ENCODE results near the gene RPP25L.

The RPP25L gene

GRCh38 chr9:34623374-34624235, 11.7 kb upstream of the RPP25L start:
- H3K9ac ChIP-seq (ENCODE audit: low read depth, low read length), result no peak overlapping the region
- H3K4me3 ChIP-seq (ENCODE audit: low read depth, low read length), result peak overlapping the region; percentile 26
- no peaks in the 10 kb centered on the region for H3K4me1 ChIP-seq (ENCODE audit: control insufficient read depth, insufficient read depth, low read length)
- H3K27me3 ChIP-seq (ENCODE audit: control insufficient read depth, insufficient read depth, low read length), result peaks cover 65% of the 10 kb centered on the region
- H3K9me3 ChIP-seq (ENCODE audit: control insufficient read depth, insufficient read depth, low read length), result no peaks in the 10 kb centered on the region
- H3K36me3 ChIP-seq (ENCODE audit: control insufficient read depth, insufficient read depth, low read length), result no peaks in the 10 kb centered on the region

GRCh38 chr9:34620061-34620994, 8.4 kb upstream of the RPP25L start, which contains the start of gene DCTN3:
TSS of gene DCTN3 (minus strand) at chr9:34620495. CDS start at chr9:34620464, 31 bp downstream.
- no peaks in the 10 kb centered on the region for H3K9me3 ChIP-seq (ENCODE audit: control insufficient read depth, insufficient read depth, low read length)
- H3K4me1 ChIP-seq (ENCODE audit: control insufficient read depth, insufficient read depth, low read length), result no peaks in the 10 kb centered on the region
- H3K9ac ChIP-seq (ENCODE audit: low read depth, low read length), result peak within 1 kb of the TSS; percentile 38
- H3K36me3 ChIP-seq (ENCODE audit: control insufficient read depth, insufficient read depth, low read length), result no peaks in the 10 kb centered on the region
- peaks cover 32% of the 10 kb centered on the region for H3K27me3 ChIP-seq (ENCODE audit: control insufficient read depth, insufficient read depth, low read length)
- H3K4me3 ChIP-seq (ENCODE audit: low read depth, low read length), result peak within 1 kb of the TSS; percentile 76

DNA sequence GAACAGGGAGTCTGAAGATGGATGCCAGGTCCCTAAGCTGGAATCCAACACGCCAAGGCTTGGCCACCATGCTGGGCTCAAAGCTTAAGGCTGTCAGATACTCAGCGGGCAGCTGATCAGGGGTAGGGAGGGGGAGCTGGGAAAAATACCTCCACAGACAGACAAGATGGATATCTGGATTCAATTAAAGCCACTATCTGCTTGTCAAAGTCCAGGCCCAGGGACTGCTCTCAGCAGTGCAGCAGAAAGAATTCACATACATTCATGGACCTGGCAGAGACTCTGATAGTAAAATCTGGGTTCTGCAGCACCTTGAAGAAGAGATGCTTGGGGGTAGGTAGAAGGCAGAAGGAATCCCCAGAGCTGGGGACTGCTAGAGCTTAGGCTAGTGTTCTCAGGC, 3.2 kb upstream of the RPP25L start:
- H3K4me1 ChIP-seq (ENCODE audit: control insufficient read depth, insufficient read depth, low read length), result peaks cover 2% of the 10 kb centered on the region
- H3K36me3 ChIP-seq (ENCODE audit: control insufficient read depth, insufficient read depth, low read length), result no peaks in the 10 kb centered on the region
- no peak overlapping the region for H3K4me3 ChIP-seq (ENCODE audit: low read depth, low read length)
- no peaks in the 10 kb centered on the region for H3K9me3 ChIP-seq (ENCODE audit: control insufficient read depth, insufficient read depth, low read length)
- H3K9ac ChIP-seq (ENCODE audit: low read depth, low read length), result no peak overlapping the region
- H3K27me3 ChIP-seq (ENCODE audit: control insufficient read depth, insufficient read depth, low read length), result peaks cover 4% of the 10 kb centered on the region

- Histone ChIP-seq H3K27me3 (ENCODE audit: control insufficient read depth, insufficient read depth, low read length) (peaks cover 4% of the 10 kb centered on the region), H3K4me1 (ENCODE audit: control insufficient read depth, insufficient read depth, low read length) (peaks cover 2% of the 10 kb centered on the region), H3K9ac (ENCODE audit: low read depth, low read length) (no peak overlapping the region), H3K36me3 (ENCODE audit: control insufficient read depth, insufficient read depth, low read length) (no peaks in the 10 kb centered on the region), H3K9me3 (ENCODE audit: control insufficient read depth, insufficient read depth, low read length) (no peaks in the 10 kb centered on the region), H3K4me3 (ENCODE audit: low read depth, low read length) (peak overlapping the region; percentile 91)
These were observed 992 bp upstream of the RPP25L start for GRCh38 chr9:34612788-34613390.

- Histone ChIP-seq H3K36me3 (ENCODE audit: control insufficient read depth, insufficient read depth, low read length) (no peaks in the 10 kb centered on the region), H3K27me3 (ENCODE audit: control insufficient read depth, insufficient read depth, low read length) (peaks cover 4% of the 10 kb centered on the region), H3K9ac (ENCODE audit: low read depth, low read length) (peak overlapping the region; percentile 89), H3K9me3 (ENCODE audit: control insufficient read depth, insufficient read depth, low read length) (no peaks in the 10 kb centered on the region), H3K4me1 (ENCODE audit: control insufficient read depth, insufficient read depth, low read length) (peaks cover 2% of the 10 kb centered on the region), H3K4me3 (ENCODE audit: low read depth, low read length) (peak overlapping the region; percentile 91)
These were observed 566 bp downstream of the RPP25L start for GRCh38 chr9:34611251-34611810.

DNA sequence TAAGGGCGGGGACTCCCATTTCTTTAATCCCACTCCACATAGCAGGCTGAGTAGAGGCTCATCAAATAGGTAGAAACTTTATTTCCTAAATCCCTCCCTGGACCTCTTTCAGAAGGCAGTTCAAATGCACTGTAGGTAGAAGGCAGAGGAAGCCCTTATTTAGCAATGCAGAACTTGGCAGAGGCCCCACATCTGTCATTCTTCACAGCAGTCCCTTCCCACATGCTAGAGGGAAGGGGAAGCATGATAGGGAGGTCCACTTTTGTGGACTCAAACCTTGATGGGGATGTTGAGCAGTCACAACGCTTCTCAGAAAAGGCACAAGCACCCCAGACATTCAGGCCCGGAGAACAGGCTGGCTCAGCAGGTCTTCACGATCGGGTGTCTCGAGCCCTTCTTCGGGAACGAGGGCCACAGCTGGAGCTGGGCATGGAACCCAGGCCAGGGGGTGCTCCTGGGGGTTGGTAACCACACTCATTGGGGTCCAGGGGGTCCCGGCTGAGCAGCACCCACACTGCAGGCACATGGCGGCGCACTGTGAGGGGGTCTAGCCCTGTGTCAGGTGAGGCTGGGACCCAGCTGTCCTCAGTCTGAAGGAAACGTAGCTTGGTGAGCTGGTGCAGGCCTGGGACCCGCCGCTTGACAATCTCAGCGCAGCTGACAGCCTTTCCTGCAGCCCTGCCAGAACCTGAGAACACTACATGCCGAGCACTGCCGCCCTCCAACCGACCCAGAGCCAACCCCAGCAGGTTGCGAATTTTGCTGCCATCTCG, 1.3 kb downstream of the RPP25L start:
- peak overlapping the region; percentile 91 for H3K4me3 ChIP-seq (ENCODE audit: low read depth, low read length)
- no peaks in the 10 kb centered on the region for H3K36me3 ChIP-seq (ENCODE audit: control insufficient read depth, insufficient read depth, low read length)
- H3K27me3 ChIP-seq (ENCODE audit: control insufficient read depth, insufficient read depth, low read length), result peaks cover 11% of the 10 kb centered on the region
- no peak overlapping the region for H3K9ac ChIP-seq (ENCODE audit: low read depth, low read length)
- H3K9me3 ChIP-seq (ENCODE audit: control insufficient read depth, insufficient read depth, low read length), result no peaks in the 10 kb centered on the region
- peaks cover 2% of the 10 kb centered on the region for H3K4me1 ChIP-seq (ENCODE audit: control insufficient read depth, insufficient read depth, low read length)

DNA sequence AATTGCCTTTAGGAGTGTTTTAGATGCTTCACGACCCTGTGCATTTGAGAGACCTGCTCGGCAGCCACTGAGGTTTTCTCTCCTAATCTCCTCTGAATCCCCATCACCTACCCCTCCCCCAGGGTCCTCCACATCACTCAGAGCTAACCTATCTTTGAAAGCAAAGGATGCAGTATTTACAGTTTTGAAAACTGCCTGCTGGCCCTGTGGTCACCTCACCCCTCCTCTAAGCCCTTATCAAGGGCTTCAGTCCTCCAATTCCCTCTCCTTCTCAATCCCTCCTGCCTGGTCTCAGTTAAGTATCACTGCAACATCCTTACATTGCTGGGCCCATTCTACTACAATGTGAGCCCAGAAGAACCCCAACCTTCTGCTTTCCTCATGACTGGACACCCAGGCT, 4.6 kb downstream of the RPP25L start:
- Histone ChIP-seq H3K36me3 (ENCODE audit: control insufficient read depth, insufficient read depth, low read length) (no peaks in the 10 kb centered on the region), H3K4me1 (ENCODE audit: control insufficient read depth, insufficient read depth, low read length) (peaks cover 2% of the 10 kb centered on the region), H3K9ac (ENCODE audit: low read depth, low read length) (no peak overlapping the region), H3K9me3 (ENCODE audit: control insufficient read depth, insufficient read depth, low read length) (no peaks in the 10 kb centered on the region), H3K27me3 (ENCODE audit: control insufficient read depth, insufficient read depth, low read length) (peaks cover 7% of the 10 kb centered on the region), H3K4me3 (ENCODE audit: low read depth, low read length) (no peak overlapping the region)

DNA sequence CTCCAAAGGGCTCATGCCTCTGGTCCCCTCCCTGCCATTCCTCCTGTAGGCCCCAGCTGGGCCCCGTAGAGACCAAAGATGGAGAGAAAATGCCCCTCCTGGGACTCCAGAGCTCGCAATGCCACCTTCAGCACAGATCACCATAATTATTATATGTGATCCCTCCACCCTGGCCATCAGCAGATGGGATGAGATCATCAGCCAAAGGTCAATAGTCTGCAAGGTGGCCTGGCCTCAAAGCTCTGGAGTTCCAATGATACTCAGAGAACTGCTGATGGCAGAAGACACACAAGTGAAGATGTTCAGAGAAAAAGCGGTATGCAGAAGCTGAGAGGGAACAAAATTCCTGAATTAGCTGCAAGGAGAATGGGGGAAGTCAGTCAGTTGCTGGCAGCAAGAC, 5.0 kb downstream of the RPP25L start:
- Histone ChIP-seq H3K4me3 (ENCODE audit: low read depth, low read length) (no peak overlapping the region), H3K36me3 (ENCODE audit: control insufficient read depth, insufficient read depth, low read length) (no peaks in the 10 kb centered on the region)

GRCh38 chr9:34606190-34606589, 5.7 kb downstream of the RPP25L start:
- Histone ChIP-seq H3K36me3 (ENCODE audit: control insufficient read depth, insufficient read depth, low read length) (no peaks in the 10 kb centered on the region), H3K9ac (ENCODE audit: low read depth, low read length) (no peak overlapping the region), H3K9me3 (ENCODE audit: control insufficient read depth, insufficient read depth, low read length) (no peaks in the 10 kb centered on the region), H3K4me1 (ENCODE audit: control insufficient read depth, insufficient read depth, low read length) (no peaks in the 10 kb centered on the region), H3K4me3 (ENCODE audit: low read depth, low read length) (no peak overlapping the region), H3K27me3 (ENCODE audit: control insufficient read depth, insufficient read depth, low read length) (peaks cover 7% of the 10 kb centered on the region)

More for the DNA sequence above, 5.0 kb downstream of the RPP25L start:
- no peak overlapping the region for H3K9ac ChIP-seq (ENCODE audit: low read depth, low read length)
- no peaks in the 10 kb centered on the region for H3K9me3 ChIP-seq (ENCODE audit: control insufficient read depth, insufficient read depth, low read length)
- peaks cover 2% of the 10 kb centered on the region for H3K4me1 ChIP-seq (ENCODE audit: control insufficient read depth, insufficient read depth, low read length)
- peaks cover 7% of the 10 kb centered on the region for H3K27me3 ChIP-seq (ENCODE audit: control insufficient read depth, insufficient read depth, low read length)

DNA sequence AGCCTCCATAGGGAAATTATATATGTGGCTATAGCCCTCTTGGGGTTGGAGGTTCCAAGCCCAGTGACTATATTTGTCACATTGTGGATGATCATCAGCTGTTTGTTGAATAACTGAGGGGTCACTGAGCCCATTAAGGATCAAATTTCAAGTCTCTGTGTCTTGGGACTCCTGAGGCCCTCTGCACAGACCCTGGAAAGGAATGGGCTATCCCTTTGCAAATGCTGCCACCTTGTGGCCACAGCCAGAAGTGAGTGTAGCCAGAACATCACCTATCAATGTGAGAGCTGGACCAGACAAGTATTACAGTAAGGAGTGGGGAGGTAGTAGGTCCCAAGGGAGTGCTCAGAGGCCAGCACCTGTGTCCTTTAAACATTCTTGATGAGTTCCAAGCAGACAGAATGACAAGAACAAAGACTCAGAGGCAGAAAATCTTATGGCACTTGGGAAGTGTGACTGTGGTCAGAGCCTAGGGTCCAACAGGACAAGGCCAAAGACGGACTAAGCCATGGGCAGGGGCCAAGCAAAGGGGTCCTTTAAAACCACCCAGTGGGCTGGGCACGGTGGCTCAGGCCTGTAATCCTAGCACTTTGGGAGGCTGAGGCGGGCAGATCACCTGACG, 8.2 kb downstream of the RPP25L start:
- H3K9me3 ChIP-seq (ENCODE audit: control insufficient read depth, insufficient read depth, low read length), result no peaks in the 10 kb centered on the region
- no peak overlapping the region for H3K9ac ChIP-seq (ENCODE audit: low read depth, low read length)
- no peaks in the 10 kb centered on the region for H3K36me3 ChIP-seq (ENCODE audit: control insufficient read depth, insufficient read depth, low read length)
- H3K4me1 ChIP-seq (ENCODE audit: control insufficient read depth, insufficient read depth, low read length), result no peaks in the 10 kb centered on the region
- peaks cover 7% of the 10 kb centered on the region for H3K27me3 ChIP-seq (ENCODE audit: control insufficient read depth, insufficient read depth, low read length)
- no peak overlapping the region for H3K4me3 ChIP-seq (ENCODE audit: low read depth, low read length)

All from iPS-15b (cell line).